Measurements from ENCODE around the gene CRABP1. TPM values are rescaled to one million over a fixed set of nuclear protein-coding genes. Genes with fewer than 3 reads are reported as not detected.

Gene CRABP1
- total RNA-seq, 1 donor from 2014 or later, result not detected

GRCh38 chr15:78301326-78301725 is 38.8 kb upstream of the CRABP1 start:
- Histone ChIP-seq H3K36me3 (no peaks in the 10 kb centered on the region), H3K27ac (no peak overlapping the region), H3K9me3 (no peaks in the 10 kb centered on the region), H3K4me1 (peaks cover 0 to 3% of the 10 kb centered on the region in 2 donors), H3K27me3 (no peaks in the 10 kb centered on the region), H3K4me3 (no peak overlapping the region)
- intact Hi-C loops (cut with DNase I), result no loop called here
- no peak for TF ChIP-seq CTCF (IDR thresholded peaks at IDR 0.05)
- DNase-seq (ENCODE audit: low spot score in 2 of 2), result no peak

- Histone ChIP-seq H3K4me3 (no peak overlapping the region), H3K9me3 (no peaks in the 10 kb centered on the region), H3K27ac (no peak overlapping the region), H3K27me3 (no peaks in the 10 kb centered on the region), H3K36me3 (no peaks in the 10 kb centered on the region), H3K4me1 (peaks cover 0 to 3% of the 10 kb centered on the region in 2 donors)
- TF ChIP-seq CTCF (IDR thresholded peaks at IDR 0.05), result no peak
- intact Hi-C loops (cut with DNase I), result no loop called here
- DNase-seq (ENCODE audit: low spot score in 2 of 2), result no peak
Observed at GRCh38 chr15:78301828-78302227, 38.3 kb upstream of the CRABP1 start.

- Histone ChIP-seq H3K4me1 (peaks cover 0 to 3% of the 10 kb centered on the region in 2 donors), H3K9me3 (no peaks in the 10 kb centered on the region), H3K4me3 (no peak overlapping the region), H3K27me3 (no peaks in the 10 kb centered on the region), H3K36me3 (no peaks in the 10 kb centered on the region), H3K27ac (no peak overlapping the region)
- no peak for DNase-seq (ENCODE audit: low spot score in 2 of 2)
- intact Hi-C loops (cut with DNase I), result no loop called here
- TF ChIP-seq CTCF (IDR thresholded peaks at IDR 0.05), result no peak
Observed at GRCh38 chr15:78302579-78303312, 37.4 kb upstream of the CRABP1 start.

- Histone ChIP-seq H3K4me1 (no peaks in the 10 kb centered on the region), H3K27ac (no peak overlapping the region), H3K4me3 (no peak overlapping the region), H3K9me3 (no peaks in the 10 kb centered on the region), H3K27me3 (no peaks in the 10 kb centered on the region), H3K36me3 (no peaks in the 10 kb centered on the region)
- no peak for TF ChIP-seq CTCF (IDR thresholded peaks at IDR 0.05)
- intact Hi-C loops (cut with DNase I), result no loop called here
- no peak for DNase-seq (ENCODE audit: low spot score in 2 of 2)
Observed at GRCh38 chr15:78304216-78305066, 35.7 kb upstream of the CRABP1 start.

GRCh38 chr15:78306176-78306774 is 33.9 kb upstream of the CRABP1 start:
- H3K27ac ChIP-seq, result no peak overlapping the region

More at GRCh38 chr15:78306176-78306774, 33.9 kb upstream of the CRABP1 start:
- H3K9me3 ChIP-seq, result no peaks in the 10 kb centered on the region
- DNase-seq (ENCODE audit: low spot score in 2 of 2), result no peak
- no peak for TF ChIP-seq CTCF (IDR thresholded peaks at IDR 0.05)
- H3K4me3 ChIP-seq, result no peak overlapping the region
- H3K36me3 ChIP-seq, result no peaks in the 10 kb centered on the region
- H3K27me3 ChIP-seq, result no peaks in the 10 kb centered on the region
- intact Hi-C loops (cut with DNase I), result no loop called here
- H3K4me1 ChIP-seq, result no peaks in the 10 kb centered on the region
